NCI-H446 (cell line): ENCODE data around the gene CLASP2.
"Not testable (repeated sequence)": the region's sequence is repeated elsewhere in the genome, so short reads cannot be mapped to it uniquely, and the experiment has no call there.

Experiments
- DNase-seq, 2 experiments: peaks; one replicate each; lab custom pipeline; 2025; lab: John Stamatoyannopoulos, UW

CLASP2 gene

DNA sequence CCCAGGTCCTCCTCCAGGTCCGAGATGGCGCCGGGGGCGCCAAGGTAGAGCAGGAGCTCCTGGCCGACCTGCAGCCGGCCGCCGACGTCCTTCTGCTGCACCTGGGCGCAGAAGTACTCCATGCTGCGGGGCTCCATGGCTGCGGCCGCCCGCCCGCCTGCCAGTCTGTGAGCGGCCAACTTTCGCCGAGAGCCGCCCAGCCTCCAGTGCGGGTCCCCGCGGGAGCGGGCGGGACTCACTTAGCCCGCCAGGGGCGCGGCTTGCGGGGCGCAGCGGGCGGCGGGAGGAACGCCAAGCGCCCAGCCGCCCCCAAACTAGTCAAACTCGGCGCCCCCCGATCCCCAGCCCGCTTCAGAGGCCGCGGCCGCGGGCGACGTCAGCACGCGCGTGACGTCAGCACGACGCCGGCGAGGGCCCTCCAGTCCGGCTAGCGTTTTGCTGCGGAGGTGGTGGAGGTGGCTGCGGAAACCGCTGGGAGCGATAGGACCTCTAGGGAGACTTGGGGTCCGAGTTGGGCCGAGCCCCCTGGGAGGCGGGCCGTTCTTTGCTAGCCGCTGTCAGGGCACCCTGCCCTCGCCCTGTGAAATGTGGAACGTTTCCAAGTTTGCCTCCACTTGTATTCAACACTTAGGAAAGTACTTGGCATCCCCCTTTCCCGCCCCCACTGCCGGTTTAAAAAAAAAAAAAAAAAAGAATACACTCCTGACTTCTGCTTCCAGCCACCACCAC lies at the start of gene CLASP2:
CLASP2 (minus strand) TSS at position 389 of the 729 bp plus-strand sequence; CDS start at position 137, 252 bp downstream.
- DNase-seq = peak; percentile 13 to 73

DNA sequence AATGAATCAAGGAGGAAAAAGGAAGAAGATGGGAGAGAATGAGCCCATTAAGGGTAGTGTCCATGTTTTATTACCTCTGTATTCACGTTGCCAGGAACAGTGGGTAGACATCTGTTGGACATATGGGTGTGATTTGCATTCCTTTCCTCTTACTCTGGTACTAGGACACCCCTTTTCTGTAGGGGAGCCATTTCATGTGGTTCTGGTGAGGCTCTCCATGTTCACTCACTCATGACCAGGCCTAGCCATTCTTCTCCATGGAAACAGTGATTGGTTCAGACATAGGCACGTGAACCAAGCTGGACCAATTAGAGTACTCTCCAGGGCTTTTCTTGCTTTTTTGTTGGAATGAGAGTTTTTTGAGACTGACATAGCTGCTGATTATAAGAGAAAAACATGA lies 40.8 kb upstream of the CLASP2 start:
- no peak for DNase-seq

DNA sequence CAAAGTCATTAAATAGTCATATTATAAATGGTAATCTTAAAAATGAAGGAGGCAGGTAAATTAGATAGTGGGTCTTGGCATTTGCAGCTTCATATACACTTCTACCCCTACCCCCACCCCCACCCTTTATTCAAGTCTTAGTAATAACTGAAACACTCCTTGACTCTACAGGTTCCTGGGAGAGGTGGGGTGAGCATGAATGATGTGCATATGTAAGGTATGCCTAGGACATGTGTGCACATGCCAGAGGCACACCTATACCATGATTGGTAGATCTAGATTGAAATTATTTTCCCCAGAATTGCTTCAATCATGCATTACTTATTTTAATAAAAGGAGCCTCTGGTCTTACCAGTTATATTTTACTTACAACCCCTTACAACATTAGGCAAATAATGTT lies 40.2 kb upstream of the CLASP2 start:
- no peak for DNase-seq

DNA sequence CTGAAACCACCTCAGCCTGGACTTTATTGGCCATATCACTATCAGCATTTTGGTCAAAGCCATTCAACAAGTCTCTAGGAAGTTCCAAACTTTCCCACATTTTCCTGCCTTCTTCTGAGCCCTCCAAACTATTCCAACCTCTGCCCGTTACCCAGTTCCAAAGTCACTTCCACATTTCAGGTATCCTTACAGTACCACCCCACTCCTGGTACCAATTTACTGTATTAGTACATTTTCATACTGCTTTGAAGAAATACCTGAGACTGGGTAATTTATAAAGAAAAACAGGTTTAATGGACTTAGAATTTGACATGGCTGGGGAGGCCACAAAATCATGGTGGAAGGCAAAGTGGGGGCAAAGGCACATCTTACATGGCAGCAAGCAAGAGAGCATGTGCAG lies 36.3 kb upstream of the CLASP2 start:
- DNase-seq = not testable (repeated sequence)

DNA sequence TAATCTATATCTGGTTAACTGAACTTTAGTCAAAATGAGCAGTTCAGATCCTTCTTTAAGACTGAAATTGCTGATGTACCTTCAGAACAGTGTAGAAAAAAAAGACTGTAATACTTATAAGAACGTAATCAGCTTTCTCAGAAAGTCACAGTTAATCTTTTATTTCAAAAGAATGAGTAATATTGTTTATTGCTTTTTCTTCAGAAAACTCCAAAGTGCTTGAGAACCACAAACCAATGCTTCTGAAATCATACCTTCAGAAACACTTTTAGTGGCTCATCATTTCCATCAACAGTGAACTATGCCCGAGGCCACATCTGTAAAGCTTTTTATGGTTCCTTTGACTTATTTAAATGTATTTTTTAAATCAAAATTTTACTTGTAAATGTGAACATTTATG lies 33.3 kb upstream of the CLASP2 start:
- DNase-seq = no peak

DNA sequence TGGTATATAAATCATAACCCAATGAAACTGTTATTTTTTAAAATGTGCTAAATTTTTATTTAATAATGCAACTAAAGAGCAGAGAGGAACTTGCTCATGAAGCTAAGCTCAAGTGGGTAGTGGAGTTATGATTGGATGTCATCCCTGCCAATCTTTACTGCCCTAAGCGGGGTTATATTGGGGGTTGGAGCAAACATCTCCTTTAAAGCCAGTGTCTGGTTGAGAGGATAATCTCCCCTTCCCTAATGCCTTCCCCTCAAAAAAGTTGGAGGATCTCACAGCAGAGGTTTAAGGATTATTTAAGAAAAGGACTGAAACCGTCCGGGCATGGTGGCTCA lies 32.1 kb upstream of the CLASP2 start:
- DNase-seq = no peak

DNA sequence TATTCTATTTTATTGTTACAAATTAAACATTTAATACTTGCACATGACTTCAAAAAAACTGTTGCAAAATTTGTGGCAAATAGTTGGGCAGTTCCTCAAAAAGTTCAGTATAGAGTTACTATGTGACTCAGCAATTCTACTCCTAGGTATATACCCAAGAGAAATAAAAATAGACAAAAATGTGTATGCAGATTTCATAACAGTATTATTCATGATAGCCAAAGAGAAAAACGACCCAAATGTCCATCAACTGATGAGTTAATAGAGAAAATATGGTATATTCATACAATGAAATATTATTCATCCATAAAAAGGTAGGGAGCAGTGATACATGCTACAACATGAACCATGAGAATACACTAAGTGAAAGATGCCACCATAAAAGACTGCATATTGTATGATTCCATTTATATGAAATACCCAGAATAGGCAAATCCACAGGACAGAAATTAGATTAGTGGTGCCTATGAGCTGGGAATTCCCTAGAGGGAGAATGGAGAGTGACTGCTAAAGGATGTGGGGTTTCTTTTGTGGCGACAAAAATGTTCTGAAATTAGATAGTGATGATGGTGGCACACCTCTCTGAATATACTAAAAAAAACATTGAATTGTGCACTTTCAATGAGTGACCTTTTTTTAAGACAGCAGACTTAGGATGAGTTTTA lies 31.6 kb upstream of the CLASP2 start:
- DNase-seq = no peak

DNA sequence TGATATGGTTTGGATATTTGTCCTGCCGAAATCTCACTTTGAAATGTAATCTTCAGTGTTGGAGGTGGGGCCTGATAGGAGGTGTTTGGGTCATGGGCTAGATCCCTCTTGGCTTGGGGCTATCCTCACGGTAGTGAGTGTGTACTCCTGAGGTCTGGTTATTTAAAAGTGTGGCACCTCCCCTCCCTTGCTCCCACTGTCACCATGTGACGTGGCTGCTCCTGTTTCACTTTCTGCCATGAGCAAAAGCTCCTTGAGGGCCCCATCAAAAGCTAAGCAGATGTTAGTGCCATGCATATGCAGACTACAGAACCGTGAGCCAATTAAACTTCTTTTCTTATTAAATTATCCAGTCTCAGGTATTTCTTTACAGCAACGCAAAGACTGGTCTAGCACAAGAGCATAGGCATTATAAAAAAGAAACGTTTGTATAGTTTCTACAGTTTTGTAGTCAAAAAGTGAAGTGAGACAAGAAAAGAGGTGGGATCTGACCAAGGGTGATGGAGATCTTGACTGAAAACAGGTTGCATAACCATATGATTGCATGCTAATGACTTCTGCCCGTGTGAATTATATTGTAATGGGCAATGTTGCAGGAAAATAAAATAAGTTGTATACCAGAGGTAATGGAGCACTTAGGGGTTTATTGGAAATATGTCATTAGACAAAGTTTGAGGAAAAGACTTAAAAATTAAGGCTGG lies 28.5 kb upstream of the CLASP2 start:
- DNase-seq = no peak

DNA sequence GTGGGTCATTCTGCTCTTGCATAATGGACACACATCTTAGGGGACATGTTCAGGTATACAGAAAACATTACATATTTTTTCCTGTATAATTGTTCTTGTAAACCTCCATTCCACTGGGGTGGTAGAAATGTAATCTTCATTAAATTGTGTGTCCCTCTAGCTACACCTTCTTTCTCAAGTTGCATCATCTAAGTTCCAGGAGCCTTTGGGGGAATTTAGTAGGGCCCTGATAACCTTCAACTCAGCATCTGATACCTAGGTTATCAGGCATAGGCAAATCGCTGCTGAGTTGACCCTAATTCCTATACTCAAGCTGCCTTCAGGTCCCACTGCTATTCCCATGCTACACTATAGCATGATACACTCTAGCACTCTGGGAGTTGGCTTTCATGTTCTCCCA lies 19.1 kb upstream of the CLASP2 start:
- no peak for DNase-seq

DNA sequence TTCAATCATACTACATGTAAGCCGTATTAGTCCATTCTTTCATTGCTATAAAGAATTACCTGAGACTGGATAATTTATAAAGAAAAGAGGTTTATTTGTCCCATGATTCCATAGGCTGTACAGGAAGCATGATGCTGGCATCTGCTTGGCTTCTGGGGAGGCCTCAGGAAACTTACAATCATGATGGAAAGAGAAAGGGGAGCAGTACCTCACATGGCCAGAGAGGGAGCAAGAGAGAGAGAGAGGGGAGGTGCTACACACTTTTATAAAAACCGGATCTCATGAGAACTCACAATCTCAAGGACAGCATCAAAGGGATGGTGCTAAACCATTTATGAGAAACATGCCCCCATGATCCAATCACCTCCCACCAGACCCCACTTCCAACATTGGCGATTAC lies 14.3 kb upstream of the CLASP2 start:
- no peak for DNase-seq

DNA sequence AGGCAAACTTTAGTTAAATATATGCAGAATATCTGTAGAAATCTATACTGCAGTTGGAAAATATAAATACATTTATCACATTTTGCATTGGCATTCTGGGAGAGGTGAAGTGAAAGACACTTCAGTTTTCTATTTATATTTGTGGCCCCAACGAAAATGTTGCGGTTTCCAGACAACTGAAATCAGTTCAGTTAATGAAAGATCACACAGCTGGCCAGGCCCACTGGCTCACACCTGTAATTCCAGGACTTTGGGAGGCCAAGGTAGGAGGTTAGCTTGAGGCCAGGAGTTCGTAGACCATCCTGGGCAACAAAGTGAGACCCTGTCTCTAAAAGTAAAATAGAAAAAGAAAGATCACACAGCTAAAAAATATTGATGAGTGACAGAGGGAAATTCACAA lies 11.9 kb upstream of the CLASP2 start:
- no peak for DNase-seq

DNA sequence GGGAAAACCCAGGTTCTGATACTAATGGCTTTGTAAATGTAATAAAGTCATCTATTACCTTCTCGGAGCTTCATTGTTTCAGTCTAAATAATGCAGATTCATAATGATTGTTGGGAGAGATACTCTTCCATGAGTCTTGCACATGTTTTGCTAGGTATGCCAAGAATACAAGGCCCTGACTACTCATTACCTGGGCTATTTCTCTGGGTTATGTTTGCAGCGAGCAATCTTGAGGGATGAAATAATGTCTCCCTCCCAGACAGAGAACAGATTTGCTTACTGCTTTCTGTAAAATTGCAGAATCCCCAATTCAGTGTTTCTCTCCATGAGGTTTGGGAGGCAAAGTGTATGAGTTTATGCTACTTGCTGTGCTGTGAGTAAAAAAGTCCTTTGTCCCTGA lies 6.2 kb upstream of the CLASP2 start:
- DNase-seq = no peak

DNA sequence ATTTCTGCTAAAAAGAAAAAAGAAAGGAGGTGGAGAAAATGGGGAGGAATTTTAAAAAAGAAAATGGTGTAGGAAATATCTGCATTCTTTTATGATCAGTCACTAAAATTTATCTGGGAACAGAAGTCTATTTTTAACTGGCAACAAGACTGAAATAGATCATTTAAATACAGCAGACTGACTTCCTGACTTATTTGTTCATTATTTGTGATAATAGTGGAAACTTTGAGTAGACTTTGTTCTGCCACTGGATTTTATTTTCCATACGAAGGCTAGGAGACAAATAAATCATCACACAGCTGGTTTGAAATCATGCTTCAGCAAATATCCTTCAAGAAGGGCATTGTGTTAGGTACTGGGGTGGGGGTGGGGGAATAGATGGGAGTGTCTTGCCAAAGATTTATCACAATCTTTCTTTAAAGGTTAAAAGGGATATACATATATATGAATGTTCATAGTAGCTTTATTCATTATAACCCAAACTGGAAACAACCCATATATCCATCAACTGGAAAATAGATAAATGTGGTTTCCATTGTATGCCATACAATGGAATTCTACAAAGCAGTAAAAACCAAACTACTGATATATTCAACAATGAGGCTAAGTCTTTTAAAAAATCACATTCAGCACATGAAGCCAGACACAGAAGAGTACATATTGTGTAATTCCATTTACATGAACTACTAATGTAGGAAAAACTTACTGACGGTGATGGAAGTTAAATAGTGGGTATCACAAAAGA lies 4.7 kb upstream of the CLASP2 start:
- DNase-seq = no peak

DNA sequence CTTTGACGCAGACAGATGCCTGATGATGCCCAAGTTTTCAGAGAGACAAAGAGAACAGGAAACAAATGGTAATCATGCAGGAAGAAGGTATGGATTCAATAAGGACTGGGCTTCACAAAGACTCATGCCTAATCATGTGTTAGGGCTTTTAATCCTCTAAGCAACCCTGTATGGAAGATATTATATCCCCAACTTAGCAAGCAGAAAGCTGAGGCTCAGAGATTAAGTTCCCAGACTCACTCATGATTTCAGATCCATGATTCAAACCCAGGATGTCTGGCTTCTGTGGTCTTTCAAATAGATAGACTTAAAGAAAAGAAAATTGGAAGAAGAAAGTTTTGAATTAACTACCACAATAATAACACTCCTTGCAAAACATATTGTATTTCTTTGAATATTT lies 4.1 kb upstream of the CLASP2 start:
- no peak for DNase-seq

DNA sequence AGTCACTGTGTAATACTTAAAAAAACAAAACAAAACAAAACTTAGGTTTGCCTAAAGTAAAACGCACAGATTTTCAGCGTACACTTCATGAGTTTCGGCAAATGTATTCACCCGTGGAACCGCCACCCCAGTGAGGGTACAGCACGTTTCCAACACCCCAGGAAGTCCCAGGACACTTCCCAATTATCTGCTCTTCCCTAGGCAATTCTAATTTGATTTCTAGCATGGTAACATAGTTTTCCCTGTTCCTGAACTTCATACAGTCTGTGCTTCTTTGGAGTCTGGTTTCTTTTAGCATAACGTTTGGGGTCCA lies 497 bp upstream of the CLASP2 start:
- no peak for DNase-seq

DNA sequence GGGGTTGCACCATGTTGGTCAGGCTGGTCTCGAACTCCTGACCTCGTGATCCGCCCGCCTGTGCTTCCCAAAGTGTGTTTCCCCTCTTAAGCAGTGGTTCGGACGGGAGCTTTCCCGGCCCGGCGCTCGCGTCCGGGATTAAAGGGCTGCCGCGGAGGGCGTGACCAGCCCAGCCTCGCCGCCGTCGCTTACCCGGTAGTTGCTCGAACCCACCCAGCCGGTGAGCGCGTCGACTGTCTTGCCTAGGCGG lies 513 bp downstream of the CLASP2 start:
- DNase-seq = peak in 1 of 2 experiments; percentile 55

DNA sequence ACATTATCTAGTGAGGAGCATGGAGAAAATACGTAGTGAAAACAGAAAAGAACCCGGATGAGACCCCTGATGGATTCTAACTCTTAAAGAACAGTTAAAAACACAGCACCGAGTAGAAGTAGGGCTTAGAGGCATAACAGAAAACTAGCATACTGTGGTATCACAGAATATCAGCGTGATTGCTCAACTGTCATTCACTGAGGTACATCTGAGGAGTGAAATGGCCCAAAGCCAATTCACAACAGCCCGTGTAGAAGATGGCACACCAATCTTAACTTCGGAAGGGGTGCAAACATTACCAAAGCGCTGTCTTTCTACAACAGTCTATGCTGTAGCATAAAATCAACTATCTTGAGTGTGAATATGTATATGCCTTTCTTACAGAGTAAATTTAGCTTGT lies 1.8 kb downstream of the CLASP2 start:
- DNase-seq = no peak

DNA sequence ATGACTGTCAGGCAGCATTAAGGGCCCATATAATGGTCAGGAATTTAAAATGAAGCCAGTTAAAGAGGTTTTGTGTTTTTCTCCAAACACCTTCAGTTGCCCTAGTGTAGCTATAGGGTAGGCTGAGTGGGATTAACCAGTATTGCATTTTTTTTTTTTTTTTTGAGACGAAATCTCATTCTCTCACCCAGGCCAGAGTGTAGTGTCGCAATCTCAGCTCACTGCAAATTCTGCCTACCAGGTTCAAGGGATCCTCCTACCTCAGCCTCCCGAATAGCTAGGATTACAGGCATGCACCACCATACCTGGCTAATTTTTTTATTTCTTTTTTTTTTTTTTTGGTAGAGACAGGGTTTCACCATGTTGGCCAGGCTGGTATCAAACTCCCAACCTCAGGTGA lies 7.0 kb downstream of the CLASP2 start:
- DNase-seq = no peak

DNA sequence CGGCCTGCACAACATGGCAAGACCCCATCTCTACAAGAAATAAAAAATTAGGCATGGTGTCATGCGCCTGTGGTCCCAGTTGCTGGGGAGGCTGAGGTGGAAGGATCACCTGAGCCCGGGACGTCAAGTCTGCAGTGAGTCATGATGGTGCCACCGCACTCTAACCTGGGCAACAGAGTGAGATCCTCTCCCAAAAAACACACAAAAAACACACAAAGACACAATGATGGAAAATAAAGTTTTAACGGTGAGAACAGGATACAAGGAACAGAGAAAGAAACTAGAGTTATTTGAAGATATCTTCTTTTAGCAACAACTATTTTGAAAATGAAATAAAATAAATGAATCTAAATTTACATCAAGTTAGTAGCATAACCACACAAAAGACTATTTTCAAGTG lies 12.0 kb downstream of the CLASP2 start:
- no peak for DNase-seq

DNA sequence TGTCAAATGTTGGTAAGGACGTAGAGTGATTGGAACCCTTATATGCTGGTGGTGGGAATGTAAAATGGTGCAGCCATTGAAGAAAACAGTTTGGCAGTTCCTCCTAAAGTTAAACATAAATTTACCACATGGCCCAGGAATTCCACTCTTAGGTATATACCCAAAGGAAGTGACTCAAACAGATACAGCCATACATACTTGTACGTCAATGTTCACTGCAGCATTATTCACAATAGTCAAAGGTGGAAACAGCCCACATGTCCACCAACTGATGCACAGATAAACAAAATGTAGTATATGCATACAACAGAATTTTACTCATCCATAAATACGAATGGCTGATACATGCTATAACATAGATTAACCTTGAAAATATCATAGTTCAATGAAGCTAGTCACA lies 13.2 kb downstream of the CLASP2 start:
- no peak for DNase-seq

DNA sequence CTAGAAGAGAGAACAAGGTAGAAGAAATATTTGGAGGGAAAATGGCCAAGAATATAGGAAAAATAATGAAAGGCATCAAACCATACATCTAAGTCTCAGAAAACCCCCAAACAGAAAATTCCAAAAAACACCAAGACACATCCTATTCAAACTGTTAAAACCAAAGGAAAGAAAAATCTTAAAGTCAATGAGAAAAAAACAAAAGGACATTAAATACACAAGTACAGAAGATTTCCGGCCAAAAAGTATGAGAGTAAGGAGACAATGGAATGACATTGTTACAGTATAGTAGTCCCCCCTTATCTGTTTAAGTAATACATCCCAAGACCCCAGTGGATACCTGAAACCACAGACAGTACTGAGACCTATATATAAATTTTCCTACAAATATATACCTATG lies 18.8 kb downstream of the CLASP2 start:
- DNase-seq = no peak

DNA sequence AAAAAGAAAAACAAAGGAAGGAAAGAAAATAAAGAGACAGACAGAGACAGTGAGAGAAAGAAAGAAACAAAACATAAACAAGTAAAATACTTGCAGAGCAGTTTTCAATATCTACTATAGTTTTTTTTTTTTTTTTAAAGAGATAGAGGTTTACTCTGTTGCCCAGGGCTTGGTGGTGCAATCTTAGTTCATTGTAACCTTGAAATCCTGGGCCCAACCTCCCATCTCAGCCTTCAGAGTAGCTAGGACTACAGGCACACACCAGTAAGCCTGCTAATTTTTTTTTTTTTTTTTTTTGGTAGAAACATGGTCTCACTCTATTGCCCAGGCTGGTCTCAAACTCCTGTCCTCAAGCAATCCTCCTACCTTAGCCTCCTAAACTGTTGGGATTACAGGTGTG lies 23.1 kb downstream of the CLASP2 start:
- DNase-seq = no peak

DNA sequence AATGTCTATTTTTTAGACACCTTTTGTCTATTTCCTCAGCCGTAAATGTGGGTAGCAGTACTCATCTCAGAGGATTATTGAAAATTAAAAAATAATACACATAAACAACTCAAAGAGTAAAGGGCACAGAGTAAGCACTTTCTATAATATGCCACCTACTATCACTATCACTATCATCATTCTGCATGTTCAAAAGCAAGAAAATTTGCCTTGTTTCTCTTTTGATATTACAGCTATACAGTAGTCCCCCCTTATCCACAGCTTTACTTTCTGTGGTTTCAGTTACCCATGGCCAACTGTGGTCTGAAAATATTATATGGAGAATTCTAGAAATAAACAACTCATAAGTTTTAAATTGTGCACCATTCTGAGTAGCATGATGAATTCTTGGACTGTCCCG lies 27.7 kb downstream of the CLASP2 start:
- DNase-seq = no peak
